A549 (cell line): ENCODE data around the gene PLCH1.

Experiments
- EP300 ChIP-seq, 2 experiments: fragments of >200 bp; sonication (Bioruptor Twin); formaldehyde crosslinking; IDR thresholded peaks; 2 replicates in 1 of 2; 3 replicates in 1 of 2; pipeline ENCODE4 v1.6.1; 2016 to 2017
- HDAC2 ChIP-seq: fragments of 200-600 bp; sonication (generic); IDR thresholded peaks from 2 replicates; pipeline ENCODE4 v1.6.1; 2016

DNA sequence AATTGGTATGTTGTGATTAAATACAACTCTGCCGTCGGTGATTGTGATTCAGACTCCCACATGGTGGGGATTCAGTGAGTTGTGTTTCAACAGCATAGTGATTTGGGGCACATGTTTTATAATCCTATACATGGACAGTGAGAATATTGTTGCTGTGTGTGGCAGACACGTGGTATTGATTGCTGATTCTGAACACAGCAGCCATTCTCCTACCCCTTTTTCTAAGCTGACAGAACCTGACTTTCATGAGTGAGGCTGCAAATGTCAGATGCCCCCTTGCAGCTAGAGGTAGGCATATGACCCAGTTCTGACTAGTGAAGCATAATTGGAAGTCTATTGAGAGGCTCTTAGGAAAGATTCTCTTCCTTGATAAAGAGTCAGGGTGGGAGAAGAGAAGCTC, 296.3 kb downstream of the PLCH1 start:
- no peak for TF ChIP-seq HDAC2
- TF ChIP-seq EP300 (IDR thresholded peaks at IDR 0.05) = no peak
